Stimulated activated CD4-positive, alpha-beta T cell treated with anti-CD3 and anti-CD28 coated beads, Interleukin-15, amount 100 ng/mL, for 24 hours (primary cell): ENCODE data around the gene RNASET2.

Experiments
- DNase-seq: peaks from one replicate; pipeline ENCODE4 v3.0.0-alpha.2; 2020

The RNASET2 gene, protein sequence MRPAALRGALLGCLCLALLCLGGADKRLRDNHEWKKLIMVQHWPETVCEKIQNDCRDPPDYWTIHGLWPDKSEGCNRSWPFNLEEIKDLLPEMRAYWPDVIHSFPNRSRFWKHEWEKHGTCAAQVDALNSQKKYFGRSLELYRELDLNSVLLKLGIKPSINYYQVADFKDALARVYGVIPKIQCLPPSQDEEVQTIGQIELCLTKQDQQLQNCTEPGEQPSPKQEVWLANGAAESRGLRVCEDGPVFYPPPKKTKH

GRCh38 chr6:166956444-166957086, at the start of gene RNASET2:
Gene RNASET2 (minus strand): TSS chr6:166956550. CDS start chr6:166956182, 368 bp downstream.
- DNase-seq, result peak; percentile 100

DNA sequence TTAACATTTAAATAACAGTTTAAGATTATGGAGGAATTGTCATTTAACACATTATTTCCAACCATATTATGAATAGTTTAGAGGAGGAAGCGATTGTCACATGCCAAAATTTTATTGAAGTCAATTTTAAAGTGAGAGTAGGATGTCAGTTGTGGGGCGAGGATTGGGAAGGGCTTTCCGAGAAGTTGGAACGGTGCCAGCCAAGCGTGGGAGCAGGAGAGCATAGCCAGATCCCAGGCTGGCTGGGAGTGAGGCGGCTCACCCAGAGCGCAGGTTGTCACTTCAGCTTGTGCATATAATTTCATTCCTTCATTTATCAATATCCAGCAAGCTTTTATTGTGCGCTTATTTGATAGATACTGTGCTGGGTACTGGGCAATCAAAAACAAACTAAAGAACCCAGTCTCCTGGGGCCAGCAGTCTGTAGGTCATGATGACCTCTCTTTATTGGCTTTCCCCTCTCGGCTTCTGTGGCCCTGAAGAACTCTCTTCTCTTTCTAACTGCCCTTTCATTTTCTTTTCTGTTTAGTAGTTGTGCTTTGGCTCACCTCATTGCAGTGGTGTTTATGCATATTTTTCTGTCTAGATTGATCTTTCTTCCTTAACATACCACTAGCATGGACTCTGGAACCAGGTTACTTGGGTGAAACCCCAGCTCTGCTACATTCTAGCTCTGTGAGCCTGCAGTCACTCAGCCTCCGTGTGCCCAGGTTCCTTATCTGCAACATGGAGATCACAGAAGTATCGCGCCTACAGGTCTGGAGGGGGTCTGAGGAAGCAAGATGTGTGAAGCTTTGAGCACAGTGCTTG, 49.2 kb upstream of the RNASET2 start:
- no peak for DNase-seq

DNA sequence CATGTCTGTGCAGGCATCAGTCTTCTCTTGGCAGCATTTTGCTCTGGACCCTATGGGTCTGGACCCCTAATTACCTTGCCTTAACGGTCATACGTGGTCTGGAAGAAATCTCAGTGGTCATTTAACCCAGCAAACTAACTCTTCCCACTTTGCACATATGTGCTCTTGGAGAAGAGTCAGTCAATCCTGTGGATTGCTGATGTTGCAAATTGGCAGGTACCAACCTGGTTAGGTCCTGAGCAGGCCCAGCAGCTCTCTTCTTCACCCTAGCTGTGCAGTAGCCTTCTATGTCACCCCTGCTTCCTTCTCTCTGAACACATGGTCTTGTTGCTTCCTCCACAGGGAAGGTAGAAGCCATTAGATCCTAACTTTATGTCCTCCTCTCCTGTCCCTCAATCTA, 44.4 kb upstream of the RNASET2 start:
- DNase-seq, result no peak

DNA sequence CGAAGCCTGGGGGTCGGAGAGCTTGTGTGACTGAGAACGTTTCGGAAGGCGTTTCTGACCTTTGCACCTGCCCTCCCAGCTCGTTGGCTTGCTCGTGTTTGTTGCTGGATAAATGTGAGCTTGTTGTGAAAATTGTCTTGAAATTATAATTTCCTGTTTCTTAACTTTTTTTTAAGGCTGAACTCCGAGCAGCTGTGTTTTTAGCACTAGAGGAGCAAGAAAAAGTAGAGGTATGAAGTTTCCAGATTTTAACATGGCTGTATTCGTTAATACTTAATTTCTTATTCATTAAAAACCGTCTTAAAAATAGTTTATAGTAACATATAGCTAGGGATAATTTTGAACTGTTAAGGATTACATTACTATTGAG, 43.5 kb upstream of the RNASET2 start:
- no peak for DNase-seq

- peak; percentile 93 for DNase-seq
Observed at GRCh38 chr6:166999145-166999883, 43.0 kb upstream of the RNASET2 start, which contains the start of gene CEP43. Gene CEP43 (plus strand): TSS chr6:166999397. CDS start chr6:166999413, 16 bp downstream.

- DNase-seq, result peak; percentile 37
Observed at GRCh38 chr6:166998256-166999144, 42.1 kb upstream of the RNASET2 start.

GRCh38 chr6:166997768-166998255, 41.5 kb upstream of the RNASET2 start:
- peak; percentile 80 for DNase-seq

GRCh38 chr6:166997348-166997747, 41.0 kb upstream of the RNASET2 start:
- no peak for DNase-seq

GRCh38 chr6:166996406-166996805, 40.1 kb upstream of the RNASET2 start:
- no peak for DNase-seq

DNA sequence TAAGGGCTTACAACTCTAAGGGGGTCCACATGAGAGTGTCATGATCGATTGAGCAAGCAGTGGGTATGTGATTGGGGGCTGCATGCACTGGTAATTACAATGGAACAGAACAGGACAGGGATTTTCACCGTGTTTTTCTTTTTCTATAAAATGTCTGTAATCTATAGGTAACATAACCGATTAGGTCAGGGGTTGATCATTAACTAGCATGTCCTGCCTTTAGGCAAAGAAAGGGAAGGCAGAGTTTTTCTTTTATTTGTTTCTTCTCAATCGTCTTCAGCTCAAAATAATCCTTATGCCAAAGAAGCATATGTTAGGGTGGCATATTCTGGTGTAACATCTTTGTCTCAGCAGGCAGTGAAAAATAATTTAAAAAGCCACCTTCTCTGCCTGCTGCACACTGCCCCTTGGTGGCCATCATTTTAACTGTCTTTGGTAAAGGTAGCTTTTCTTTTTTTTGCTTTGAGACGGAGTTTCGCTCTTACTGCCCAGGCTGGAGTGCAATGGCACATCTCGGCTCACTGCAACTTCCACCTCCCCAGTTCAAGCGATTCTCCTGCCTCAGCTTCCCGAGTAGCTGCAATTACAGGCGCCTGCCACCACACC, 33.2 kb upstream of the RNASET2 start:
- DNase-seq, result peak; percentile 57

DNA sequence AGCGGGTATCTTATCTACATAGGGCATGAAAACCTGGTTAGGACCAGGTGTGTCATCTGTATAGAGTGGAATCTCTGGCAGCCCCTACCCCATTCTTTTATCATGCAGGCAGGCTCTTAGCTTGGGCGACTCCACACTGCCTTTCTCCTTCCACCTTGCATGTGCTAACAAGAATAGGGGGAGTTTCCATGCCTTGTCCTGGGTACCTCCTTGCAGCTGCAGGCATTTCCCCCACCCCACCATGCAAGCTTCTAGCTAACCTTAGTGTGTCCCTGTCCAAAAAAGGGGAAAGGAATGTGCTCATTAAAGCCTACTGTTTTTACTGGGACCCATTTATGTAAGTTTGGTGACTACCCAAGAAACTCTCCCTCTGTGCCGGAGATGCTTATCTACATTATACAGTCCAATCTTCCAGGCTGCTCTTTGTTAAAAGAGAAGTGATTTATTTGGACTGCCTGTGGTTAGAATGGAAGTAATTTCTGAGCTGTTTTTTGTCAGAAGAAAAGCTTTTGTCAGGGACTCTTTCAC, 32.4 kb upstream of the RNASET2 start:
- no peak for DNase-seq

- no peak for DNase-seq
Observed at GRCh38 chr6:166987930-166988329, 31.6 kb upstream of the RNASET2 start.

GRCh38 chr6:166987448-166987847, 31.1 kb upstream of the RNASET2 start:
- DNase-seq, result peak; percentile 22

DNA sequence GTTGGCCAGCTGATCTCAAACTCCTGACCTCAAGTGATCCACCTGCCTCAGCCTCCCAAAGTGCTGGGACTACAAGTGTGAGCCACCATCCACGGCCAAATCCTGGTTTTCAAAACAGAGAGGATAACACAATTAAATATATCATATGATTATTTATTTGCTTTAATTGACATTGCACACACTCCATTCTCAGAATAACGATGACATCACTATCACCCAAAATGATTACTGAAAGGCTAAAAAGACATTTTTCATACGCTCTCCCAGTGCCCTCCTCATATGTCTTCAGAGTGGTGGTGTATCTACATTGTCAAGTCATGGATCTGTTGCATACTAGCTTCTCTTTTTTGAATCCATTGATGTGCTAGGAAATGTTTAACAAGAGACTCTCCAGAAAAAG, 24.4 kb upstream of the RNASET2 start:
- DNase-seq, result no peak

DNA sequence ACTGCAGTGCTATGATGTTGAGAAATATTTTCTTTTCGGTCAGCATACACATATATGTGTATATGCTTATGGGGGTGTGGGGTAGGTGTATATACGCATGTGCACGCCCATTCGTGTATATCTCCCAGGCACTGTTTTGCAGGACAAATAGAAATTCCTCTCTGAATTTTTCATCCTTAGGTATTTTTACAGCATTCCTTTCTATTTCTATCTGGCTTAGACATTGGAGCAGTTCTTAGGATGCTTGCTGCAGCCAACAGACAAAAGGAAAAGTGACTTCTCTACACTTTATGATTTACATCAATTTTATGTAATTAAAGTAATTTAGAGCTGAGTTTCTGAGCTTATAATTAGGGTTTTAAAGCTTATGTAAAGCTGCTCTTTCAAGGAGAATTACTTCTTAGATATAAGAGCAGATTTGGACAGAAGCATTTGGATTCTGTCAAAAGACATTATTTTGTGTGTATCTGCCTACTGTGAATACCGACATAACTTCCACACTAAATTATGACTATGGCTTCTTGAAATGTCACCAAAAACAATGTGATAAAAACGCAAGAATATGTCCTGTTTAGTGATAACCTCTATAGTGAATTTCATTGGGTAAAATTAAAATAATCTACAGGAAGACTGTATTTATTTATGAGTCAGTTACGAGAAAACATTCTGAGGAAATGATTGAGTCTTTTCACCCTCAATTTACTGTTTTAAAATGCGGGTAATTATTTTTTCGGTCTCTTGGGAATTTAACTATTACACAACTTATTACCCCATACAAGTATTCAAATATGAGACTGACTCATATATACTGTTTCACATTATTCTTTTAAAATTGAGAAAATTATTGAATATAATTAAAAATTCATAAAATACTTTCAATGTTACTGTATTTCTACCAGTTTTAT, 21.5 kb upstream of the RNASET2 start:
- DNase-seq, result no peak

- no peak for DNase-seq
Observed at GRCh38 chr6:166976636-166977035, 20.3 kb upstream of the RNASET2 start.

DNA sequence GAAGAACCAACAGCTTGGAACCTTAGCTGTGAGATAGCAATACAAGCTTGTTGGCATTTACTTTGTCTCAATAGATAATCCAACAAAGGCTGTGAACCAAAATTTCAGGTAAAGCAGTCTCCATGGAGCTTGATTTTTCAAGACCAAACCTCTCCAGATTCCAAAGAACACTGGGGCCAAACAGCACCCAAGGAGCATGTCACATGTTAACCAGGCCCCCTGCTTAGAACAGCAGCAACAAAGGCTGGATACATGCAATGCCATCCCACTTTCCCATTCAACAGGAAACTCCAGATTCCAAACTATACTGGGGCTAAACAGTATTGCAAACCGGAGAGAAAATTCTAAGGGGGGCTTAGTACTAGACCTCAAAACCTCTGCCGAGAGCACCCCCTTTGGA, 15.8 kb upstream of the RNASET2 start:
- DNase-seq, result no peak

GRCh38 chr6:166971271-166971670, 14.9 kb upstream of the RNASET2 start:
- DNase-seq, result no peak

- no peak for DNase-seq
Observed at GRCh38 chr6:166970776-166971175, 14.4 kb upstream of the RNASET2 start.

GRCh38 chr6:166970091-166970490, 13.7 kb upstream of the RNASET2 start:
- DNase-seq, result no peak
